Sigmoid colon (tissue), 4 donors: Measurements from ENCODE around the gene PAK4.

ENCODE experiments used
- POLR2A ChIP-seq, 2 donors: fragments of 450-650 bp; IDR thresholded peaks; one replicate each; pipeline ENCODE4 v1.6.1; 2016; ENCODE audit warnings: antibody characterized with exemption in 2 of 2, mild to moderate bottlenecking in 2 of 2, moderate library complexity in 2 of 2
- POLR2AphosphoS5 ChIP-seq, 4 donors: sonication (generic); formaldehyde crosslinking; IDR thresholded peaks; one replicate each; pipeline ENCODE4 v1.6.1; 2017; ENCODE audit warnings: antibody characterized with exemption in 4 of 4

- TF ChIP-seq POLR2AphosphoS5 (IDR thresholded peaks at IDR 0.05) (no peak), POLR2A (IDR thresholded peaks at IDR 0.05) (no peak)
Measured at GRCh38 chr19:39196320-39196719, 70.7 kb downstream of the PAK4 start.
